ENCODE measurements around the gene FUT9.

DNA sequence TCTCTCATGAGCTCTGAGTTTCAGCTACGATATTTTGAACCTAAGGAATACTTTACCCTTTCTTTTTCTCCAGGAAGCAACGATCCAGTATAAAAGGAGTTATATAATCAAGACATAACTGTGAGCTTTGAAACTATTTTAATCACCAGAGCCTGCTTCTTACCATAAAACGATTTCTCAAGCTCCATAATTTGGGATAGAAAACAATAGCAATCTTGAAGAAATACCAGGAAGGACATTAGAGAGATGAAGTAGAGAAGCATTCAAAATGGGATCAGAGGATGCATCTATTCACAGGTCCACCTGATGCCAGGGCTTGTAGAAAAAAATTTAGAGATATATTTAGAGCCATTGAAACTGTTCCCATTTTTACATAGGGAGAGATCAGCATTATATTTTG lies 135.9 kb downstream of the FUT9 start:
- TF ChIP-seq POLR2A (IDR thresholded peaks at IDR 0.05), result no peak
- TF ChIP-seq, protein P1, sequence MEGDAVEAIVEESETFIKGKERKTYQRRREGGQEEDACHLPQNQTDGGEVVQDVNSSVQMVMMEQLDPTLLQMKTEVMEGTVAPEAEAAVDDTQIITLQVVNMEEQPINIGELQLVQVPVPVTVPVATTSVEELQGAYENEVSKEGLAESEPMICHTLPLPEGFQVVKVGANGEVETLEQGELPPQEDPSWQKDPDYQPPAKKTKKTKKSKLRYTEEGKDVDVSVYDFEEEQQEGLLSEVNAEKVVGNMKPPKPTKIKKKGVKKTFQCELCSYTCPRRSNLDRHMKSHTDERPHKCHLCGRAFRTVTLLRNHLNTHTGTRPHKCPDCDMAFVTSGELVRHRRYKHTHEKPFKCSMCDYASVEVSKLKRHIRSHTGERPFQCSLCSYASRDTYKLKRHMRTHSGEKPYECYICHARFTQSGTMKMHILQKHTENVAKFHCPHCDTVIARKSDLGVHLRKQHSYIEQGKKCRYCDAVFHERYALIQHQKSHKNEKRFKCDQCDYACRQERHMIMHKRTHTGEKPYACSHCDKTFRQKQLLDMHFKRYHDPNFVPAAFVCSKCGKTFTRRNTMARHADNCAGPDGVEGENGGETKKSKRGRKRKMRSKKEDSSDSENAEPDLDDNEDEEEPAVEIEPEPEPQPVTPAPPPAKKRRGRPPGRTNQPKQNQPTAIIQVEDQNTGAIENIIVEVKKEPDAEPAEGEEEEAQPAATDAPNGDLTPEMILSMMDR (IDR thresholded peaks at IDR 0.05), result no peak

Data from prostate gland (tissue), 2 donors.